ENCODE data around the gene GAS2L1. TPM values are rescaled to one million over a fixed set of nuclear protein-coding genes. Genes with fewer than 3 reads are reported as not detected.
A peak's percentile ranks its signal among the peaks of the same experiment; 100 is the strongest.

GAS2L1 gene
- total RNA-seq, 1 donor from 2014 or later = 5.7 TPM

DNA sequence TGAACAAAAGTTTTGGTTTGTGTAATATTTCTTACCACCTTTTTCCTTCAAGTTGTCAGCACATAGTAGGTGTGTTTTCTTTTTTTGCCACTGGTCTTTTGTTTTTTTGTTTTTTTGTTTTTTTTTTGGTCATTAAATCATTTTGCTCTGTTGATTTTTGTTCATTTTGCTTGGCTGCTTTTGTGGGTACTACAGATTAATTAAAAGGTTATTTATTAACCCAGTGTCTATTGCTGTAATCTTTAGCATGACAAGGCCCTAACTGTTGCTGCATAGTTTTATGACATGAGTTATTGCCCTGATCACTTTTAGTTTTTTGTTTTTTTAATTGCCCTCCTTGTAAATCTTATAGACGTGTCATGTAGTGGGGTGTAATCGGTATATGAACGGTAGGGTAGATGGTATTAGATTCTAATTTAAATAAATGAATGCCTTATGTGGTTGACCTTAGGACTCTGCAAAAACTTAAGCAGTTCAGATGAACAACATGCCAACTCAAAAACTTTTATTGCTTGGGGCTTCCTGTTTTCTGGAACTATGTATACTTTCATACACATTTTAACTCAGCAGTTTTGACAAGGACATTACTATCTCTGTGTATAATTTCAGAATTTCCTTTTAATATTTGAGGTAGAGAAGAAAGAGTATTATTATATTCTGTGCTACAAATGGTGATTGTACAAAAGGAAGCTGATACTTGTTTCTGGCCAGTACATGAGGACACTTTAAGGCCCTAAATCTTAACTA is 30.5 kb upstream of the GAS2L1 start:
- DNase-seq = no peak

DNA sequence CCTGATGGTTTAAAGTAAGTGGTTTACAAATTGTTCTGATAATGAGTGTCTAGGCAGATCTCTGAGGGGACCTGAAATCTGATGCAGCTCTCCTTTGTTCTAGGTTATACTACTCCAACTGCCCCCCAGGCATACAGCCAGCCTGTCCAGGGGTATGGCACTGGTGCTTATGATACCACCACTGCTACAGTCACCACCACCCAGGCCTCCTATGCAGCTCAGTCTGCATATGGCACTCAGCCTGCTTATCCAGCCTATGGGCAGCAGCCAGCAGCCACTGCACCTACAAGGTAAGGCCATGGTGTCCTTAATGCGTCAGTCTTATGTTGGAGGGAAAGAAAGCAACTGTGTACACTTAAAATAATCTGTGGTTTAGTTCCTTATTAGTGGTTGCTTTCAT is 28.5 kb upstream of the GAS2L1 start:
- DNase-seq = no peak

DNA sequence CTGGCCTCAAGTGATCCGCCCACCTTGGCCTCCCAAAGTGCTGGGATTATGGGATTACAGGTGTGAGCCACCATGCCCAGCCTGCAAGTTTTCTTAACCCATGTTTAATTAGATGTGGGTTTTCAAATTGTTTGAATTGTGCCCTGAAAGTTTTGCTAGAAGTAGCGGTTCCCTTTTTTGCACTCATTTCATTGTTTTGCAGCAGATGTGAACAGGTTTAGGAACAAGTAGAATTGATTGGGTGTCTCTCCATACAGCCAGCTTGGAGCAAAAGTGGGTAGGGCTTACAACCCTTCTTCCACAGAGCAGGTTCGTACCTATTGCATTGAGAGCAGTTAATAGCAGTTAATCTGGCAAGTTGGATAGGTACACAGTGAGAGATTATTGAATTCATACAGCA is 22.3 kb upstream of the GAS2L1 start:
- DNase-seq = no peak

DNA sequence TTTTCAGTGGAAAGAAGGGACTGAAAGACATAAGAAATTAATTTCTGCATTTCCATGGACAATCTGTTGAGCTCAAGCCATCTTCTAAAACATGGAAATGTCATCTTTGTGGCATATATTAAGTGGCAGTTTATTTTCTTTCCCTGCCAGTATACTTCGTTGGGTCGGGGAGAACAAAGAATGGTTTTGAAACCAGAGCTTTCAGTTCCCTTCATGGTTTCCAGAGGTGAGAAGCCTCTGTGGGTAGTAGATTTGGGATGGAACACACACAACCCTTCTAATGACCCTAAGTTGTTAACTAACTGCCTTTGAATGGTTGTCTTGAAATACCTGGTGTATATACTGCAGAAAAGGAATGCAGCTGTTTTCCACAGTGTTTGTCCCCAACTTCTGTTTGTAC is 17.6 kb upstream of the GAS2L1 start:
- no peak for DNase-seq

DNA sequence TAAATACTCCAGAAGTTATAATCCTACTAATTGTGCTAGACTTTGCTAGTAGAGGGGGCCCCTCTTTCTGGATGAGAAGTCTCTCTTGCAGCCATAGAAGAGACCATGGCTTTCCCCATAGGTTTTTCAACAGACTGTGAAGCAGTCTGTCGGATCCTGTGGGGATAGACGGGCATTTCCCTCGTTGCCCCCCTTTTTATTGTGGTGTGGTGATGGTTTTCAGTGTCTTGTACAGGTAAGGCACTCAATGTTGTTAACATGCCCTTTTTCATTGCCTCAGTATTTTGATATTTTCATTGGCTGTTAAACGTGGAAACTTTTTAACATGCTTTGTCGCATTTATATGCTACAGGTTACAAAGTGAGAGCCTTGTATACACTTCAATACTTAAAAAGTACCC is 16.4 kb upstream of the GAS2L1 start:
- DNase-seq = no peak

DNA sequence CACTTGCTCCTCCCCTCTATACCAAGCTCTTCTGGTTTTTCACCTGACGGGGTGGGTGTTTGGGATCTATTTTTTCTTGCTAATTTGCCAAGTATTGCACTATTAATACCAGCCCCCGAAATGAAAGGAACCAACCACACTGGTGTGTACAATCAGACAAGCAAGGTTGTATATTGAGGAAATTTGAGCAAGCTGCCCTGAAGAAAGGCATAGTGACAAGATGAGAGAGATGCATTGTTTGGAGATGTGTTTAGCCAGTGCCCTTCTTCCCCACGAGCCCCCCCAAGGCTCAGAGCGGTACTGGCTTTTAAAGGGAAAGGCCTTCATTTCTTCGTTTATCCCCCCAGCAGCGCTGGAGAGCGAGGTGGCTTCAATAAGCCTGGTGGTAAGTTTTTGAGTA is 15.2 kb upstream of the GAS2L1 start:
- DNase-seq = no peak

DNA sequence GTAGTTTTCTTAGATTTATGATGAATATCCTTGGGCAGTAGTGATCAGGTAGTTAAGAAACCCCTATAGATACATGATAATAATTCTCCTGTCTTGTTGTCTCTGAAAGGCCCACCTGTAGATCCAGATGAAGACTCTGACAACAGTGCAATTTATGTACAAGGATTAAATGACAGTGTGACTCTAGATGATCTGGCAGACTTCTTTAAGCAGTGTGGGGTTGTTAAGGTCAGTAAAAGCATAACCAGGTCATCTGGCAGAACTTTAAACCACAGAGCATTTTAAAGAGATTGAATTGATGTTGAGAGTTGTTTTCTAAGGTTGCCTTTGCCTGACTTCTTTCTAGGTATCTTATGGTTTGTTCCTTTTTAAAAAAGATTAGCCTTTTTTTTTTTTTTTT is 14.1 kb upstream of the GAS2L1 start:
- no peak for DNase-seq

DNA sequence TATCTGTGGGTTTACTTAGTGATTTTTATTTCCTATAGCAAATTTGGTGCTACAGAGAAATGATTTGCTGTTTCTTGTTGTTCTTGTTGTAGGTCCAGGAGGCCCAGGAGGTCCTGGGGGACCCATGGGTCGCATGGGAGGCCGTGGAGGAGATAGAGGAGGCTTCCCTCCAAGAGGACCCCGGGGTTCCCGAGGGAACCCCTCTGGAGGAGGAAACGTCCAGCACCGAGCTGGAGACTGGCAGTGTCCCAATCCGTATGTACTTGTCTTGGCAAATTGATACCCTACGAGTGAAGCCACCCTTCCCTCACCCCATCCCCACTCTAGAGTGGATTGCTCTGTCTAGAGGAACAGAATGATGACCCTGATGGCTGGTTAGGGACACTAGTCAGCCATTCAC is 7.8 kb upstream of the GAS2L1 start:
- no peak for DNase-seq

DNA sequence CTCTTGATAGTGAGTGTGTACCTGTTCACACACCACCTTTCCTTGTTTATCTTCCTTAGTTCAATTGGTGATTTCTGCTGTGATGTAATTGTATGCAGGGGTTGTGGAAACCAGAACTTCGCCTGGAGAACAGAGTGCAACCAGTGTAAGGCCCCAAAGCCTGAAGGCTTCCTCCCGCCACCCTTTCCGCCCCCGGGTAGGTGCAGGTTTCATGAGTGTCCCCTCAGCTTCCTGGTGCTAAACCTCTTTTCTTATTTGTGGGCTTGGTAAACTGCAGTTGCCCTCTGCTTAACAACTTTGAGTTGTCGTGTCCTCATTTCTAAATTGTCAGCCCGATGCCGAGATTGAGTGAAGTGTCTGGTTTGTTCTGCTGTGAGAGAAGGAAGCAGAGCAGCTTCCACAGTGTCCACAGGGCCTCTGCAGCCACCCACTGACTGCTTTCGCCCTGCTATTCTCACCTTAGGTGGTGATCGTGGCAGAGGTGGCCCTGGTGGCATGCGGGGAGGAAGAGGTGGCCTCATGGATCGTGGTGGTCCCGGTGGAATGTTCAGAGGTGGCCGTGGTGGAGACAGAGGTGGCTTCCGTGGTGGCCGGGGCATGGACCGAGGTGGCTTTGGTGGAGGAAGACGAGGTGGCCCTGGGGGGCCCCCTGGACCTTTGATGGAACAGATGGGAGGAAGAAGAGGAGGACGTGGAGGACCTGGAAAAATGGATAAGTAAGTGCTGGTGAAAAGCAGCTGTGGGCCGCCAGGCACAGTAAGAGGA is 7.1 kb upstream of the GAS2L1 start:
- no peak for DNase-seq

DNA sequence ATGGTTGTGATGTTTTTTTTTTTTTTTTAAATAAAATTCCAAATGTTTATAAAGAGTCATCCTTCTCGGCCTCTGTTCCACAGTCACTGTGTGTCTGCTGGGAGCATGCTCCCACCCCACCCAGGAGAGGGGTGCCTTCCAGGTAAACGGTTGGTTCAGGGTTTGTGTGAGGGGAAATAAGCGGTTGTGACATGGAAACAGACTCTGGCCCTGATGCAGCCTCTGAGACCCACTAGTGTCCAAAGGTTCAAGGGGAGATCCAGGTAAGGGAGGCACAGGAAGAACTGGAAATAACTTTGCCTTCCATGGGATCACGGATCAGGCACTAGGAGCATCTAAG is 6.0 kb upstream of the GAS2L1 start:
- DNase-seq = no peak

DNA sequence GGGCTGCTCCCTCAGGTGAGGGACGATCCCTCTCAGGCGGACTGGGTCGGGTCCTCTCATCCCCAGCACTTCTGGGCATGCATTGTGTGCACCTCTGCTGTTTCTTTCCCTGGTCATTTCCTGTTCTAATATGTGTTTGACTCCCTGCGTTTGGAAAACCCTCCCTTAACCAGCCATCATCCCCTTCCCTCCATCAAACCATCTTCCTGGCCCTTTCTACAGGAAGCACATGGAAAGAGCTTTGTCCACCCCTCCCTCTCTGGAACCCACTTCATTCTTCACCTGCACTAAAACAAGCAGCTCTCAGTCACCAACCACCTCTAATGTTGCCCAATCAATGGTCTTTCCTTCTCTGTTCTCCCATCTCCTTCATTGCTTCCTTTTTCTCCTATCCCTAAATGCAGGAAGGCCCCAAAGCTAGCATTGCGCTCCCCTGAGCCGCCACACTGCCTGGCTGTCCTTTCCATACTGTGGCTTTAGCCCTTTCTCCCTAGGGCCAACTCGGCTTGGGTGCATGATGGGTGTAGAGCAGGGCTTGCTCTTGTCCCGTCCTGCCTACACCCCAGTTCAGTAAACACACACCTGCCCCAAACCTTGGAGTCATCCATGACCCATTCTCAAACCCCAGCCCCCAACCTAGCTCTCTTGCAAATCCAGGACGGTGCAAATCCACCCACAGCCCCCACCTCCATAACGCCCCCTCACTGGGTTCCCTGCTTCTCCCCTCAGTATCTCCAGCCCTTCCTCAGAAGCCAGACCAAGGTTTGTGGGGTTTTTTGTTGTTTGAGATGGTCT is 5.4 kb upstream of the GAS2L1 start:
- DNase-seq = no peak

DNA sequence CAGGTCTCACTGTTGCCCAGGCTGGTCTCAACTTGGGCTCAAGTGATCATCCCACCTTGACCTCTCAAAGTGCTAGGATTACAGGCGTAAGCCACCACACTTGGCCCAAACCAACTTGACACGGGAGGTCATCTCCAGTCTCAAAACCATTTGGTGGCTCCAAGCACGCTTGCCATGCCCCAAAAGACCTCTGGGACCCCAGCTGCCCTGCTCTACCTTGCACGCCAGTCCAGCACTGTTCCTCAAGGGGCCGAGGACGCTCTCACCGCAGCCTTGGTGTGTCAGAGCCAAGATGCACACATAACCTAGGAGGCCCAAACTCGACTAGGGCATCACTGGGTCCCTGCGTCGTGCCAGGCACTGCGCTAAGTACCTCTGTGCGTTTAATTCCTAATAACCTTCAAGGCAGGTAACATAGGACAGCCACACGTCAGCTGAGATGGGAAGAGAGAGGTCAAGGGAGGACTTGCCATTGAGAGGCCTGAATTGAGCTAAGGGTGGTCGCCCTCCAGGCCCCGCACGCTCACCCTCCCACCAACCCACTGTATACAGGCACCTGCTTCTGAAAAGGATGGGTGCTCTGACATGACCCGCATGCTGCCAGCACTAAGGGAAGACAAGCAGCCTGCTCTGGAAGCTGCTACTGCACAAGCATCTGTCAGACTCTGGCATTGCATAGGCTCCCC is 4.6 kb upstream of the GAS2L1 start:
- DNase-seq = no peak

DNA sequence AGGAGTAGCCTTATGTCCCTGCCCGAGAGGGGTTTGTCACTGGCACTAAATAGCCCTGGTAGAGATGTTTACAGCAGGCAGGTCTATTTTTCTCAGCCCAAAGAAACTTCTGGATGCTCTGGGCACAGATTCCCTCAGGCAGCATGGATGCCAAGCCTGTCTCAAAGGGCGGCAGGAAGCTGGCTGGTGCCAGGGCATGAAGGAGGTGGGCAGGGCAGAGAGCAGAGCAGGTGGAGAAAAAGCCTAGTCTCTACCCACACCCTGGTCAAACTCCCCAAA is 4.1 kb upstream of the GAS2L1 start:
- DNase-seq = no peak

DNA sequence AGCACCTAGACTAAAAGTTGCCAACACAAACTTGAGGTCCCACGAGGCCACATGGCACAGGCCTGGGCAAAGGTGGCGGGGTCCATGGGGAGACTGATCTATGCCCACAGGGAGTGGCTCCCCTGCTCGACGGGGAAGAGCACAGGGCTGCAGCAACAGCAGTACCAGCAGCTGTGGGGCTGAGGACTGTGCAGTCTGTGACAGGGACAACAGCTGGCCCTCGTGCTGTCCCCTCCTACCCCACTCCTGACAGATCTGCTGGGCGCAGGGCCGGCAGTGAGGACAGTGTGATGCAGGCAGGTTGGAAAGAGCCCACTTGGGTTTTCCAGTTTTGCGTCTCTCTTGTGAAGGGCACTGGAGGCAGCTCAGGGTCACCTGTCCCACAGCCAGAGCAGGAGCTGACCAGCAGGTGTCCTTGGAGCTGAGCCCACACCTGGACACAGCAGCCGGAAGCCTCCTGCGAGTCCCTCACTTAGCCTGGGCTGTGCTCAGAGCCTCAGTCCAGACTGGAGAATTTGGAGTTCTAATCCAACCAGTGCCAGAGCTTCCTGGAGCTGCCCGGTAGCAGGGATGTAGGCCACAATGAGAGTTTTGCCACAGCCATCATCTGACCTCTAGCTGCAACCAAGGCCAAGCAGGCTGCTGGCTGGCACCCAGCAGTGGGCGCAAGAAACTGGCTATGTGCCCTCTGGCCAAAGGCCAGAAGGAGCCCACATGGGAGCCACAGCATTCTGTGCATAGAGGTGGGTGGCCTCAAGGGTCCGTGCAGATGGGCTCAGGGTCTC is 3.6 kb upstream of the GAS2L1 start:
- no peak for DNase-seq

DNA sequence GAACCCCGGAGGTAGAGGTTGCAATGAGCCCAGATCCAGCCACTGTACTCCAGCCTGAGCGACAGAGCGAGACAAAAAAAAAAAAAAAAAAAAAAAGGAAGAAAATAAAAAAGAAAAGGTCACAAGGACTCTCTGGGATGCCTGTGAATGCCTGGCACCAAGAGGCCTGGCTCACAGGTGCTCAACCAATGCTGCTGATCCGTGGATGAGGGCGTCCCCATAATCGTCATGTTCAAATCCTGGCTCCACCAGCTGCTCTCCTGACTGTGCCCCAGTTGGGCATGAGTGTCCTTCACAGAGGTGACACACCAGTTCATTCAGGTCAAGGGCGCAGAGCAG is 645 bp upstream of the GAS2L1 start:
- DNase-seq = no peak

DNA sequence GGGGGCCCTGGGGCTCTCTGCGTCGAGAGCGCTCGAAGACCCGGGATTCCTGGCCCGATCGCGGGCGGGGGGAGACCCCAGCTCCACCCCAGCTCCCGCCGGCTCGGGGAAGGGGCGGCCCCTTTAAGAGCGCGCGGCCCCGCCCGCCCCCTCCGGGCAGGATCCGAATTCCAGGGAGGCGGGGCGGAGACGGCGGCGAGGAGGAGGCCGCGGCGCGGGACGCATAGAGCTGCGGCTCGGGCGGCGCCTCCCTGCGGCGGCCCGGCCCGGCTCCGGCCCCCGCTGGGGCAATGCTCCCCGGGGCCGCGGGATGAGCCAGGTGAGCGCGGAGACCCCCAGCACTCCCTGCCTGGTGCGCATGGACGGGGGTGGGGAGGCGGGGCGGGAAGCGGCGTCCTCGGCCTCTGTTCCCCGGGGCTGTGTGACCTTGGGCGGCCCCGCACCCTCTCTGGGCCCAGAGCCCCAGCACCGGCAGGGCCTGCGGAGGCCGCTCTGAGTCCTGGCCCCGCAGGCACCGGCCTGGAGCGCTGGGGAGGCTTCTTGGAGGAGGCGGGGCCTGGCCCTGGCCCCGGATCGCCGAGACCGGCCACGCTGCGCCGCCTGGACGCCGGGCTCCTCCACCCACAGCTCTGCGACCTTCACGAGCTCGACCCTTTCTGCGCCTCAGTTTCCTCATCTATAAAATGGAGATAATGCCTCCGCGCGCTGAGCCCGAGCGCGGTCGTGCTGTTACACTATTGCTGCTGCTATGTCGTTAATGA is 565 bp downstream of the GAS2L1 start:
- DNase-seq = peak; percentile 67

DNA sequence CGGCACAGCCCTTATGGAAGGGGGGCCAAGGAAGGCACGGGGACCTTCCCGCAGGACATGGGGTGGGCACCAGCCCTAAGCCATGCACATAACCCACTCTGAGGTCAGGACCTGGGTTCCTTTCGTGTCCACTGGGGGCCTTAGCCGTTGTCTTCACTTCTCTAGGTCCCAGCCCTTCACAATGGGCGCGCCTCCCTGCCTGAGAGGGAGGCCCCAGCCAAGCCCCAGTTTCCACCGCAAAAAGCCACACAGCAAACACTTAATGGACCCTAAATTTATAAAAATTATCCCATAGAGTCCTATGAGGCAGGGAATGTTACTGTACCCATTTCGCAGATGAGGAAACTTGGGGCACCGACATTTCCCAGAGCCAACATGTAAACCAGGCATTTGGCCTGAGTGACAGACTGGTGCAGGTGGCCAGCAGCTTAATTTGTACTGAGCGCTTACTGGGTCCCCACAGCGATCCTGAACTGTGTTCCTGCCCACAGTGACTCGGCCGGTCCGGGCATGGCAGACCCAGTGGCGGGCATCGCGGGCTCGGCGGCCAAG is 1.2 kb downstream of the GAS2L1 start:
- DNase-seq = no peak

DNA sequence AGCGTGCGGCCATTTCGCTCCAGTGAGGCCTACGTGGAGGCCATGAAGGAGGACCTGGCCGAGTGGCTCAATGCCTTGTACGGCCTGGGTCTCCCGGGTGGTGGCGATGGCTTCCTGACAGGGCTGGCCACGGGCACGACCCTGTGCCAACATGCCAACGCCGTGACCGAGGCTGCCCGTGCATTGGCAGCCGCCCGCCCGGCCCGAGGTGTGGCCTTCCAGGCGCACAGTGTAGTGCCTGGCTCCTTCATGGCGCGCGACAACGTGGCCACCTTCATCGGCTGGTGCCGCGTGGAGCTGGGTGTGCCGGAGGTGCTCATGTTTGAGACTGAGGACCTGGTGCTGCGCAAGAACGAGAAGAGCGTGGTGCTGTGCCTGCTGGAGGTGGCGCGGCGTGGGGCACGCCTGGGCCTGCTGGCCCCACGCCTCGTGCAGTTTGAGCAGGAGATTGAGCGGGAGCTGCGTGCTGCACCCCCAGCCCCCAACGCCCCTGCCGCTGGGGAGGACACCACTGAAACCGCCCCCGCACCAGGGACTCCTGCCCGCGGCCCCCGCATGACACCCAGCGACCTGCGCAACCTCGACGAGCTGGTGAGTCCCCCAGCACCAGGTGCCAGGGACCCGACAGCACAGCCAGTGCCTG is 1.8 kb downstream of the GAS2L1 start:
- no peak for DNase-seq

DNA sequence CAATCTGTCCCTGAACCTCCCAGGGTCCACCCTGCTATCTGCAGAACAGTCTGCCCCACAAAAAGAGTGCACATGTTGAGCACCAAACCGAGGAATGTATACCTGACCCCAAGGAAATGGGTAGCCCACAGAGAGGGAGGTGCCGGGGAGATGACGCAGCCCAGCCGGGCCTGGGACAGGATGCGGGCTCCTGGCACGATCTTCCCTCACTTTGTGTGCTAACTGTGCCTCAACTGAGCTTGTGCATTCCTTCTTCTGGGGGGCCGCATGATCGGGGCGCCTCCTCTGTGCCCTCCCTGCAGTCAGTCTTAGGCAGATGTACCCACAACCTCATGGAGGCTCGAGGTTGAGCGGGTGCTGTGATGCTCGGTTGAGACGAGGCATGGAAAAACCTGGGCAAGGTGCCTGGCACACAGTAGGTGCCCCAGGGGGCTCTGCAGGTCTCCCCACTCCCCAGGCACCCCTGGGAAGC is 2.4 kb downstream of the GAS2L1 start:
- no peak for DNase-seq

DNA sequence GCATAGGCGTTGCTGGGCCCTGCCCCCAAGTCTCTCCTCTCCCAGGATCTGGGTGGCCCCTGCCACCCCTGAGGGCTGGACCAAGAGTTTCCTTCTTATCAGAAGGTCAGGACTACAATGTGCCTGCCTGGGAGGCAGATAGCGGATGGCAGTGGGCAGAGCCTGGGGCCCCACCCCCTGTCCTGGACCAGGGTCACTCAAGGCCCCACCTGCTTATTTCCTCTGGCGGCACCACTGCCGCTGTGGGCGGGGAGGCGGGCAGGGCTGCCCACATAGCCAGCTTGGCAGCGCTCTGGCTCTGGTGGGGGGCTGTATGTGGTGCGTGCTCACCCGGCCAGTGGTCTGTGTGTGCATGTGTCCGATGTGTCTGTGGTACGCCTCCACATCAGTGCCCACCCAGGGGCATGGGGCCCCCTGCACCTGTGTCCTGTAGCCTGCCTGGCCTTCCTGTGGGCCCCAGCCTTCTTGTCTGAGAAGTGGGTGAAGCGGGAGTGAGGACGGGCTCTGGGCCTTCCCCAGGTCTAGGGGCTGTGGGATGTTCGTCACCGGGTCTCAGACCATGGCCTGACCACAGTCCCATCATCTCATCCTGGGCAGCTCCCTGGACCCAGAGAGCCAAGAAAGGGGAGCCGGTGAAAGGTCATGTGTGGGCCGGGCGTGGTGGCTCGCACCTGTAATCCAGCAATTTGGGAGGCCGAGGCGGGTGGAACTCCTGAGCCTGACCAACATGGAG is 3.0 kb downstream of the GAS2L1 start:
- no peak for DNase-seq
